CD14-positive monocyte (primary cell): ENCODE results near the gene PANX2. TPM values are rescaled to one million over a fixed set of nuclear protein-coding genes. Genes with fewer than 3 reads are reported as not detected.

Experiments
- DNase-seq, 3 donors: peaks; one replicate each; pipeline ENCODE4 v3.0.0-alpha.2; 2011 to 2022
- H2AFZ ChIP-seq: 2 replicates; pipeline ENCODE4 v1.6.0; 2012; ENCODE audit warnings: mild to moderate bottlenecking, low read depth, low read length, inconsistent platforms; ENCODE audit not compliant: insufficient read depth, poor library complexity, severe bottlenecking
- H3K27ac ChIP-seq, 2 donors: 1 replicate in 1 of 2; 2 replicates in 1 of 2; pipeline ENCODE4 v1.5.1; 2012 to 2013; ENCODE audit warnings: low read length in 2 of 2, control low read depth in 1 of 2, inconsistent platforms in 1 of 2, low read depth in 1 of 2, mild to moderate bottlenecking in 1 of 2
- H3K27me3 ChIP-seq, 2 donors: one replicate each; pipeline versions ENCODE4 v1.6.0 to v1.6.1; 2011 to 2013; ENCODE audit warnings: low read length in 2 of 2; ENCODE audit not compliant: control insufficient read depth in 2 of 2, insufficient read depth in 2 of 2
- H3K36me3 ChIP-seq, 2 donors: replicated peaks in 1 of 2; 1 replicate in 1 of 2; 2 replicates in 1 of 2; pipeline versions ENCODE4 v1.5.1 to v1.6.1; 2012 to 2013; ENCODE audit warnings: low read length in 2 of 2, control low read depth in 1 of 2, inconsistent platforms in 1 of 2, mild to moderate bottlenecking in 1 of 2; ENCODE audit not compliant: insufficient read depth in 2 of 2, control insufficient read depth in 1 of 2
- H3K4me1 ChIP-seq, 2 donors: 1 replicate in 1 of 2; 2 replicates in 1 of 2; pipeline versions ENCODE4 v1.5.1 to v1.6.1; 2012 to 2013; ENCODE audit warnings: low read length in 2 of 2, control low read depth in 1 of 2, inconsistent platforms in 1 of 2, mild to moderate bottlenecking in 1 of 2, moderate library complexity in 1 of 2; ENCODE audit not compliant: insufficient read depth in 2 of 2, control insufficient read depth in 1 of 2
- H3K4me2 ChIP-seq: replicated peaks from 2 replicates; pipeline ENCODE3; 2012; ENCODE audit warnings: low read length, moderate library complexity, mild to moderate bottlenecking; ENCODE audit not compliant: poor library complexity, severe bottlenecking; ENCODE audit errors: extremely low read depth
- H3K4me3 ChIP-seq, 3 experiments: fragments of 200-600 bp in 1 of 3; sonication (generic) in 1 of 3; replicated peaks in 1 of 3; 1 replicate in 2 of 3; 2 replicates in 1 of 3; pipeline ENCODE4 v1.5.1; 2011 to 2013; ENCODE audit warnings: low read length in 3 of 3, mild to moderate bottlenecking in 3 of 3, control low read depth in 2 of 3, low read depth in 2 of 3, inconsistent platforms in 1 of 3, moderate library complexity in 1 of 3
- H3K79me2 ChIP-seq: 2 replicates; pipeline ENCODE4 v1.6.0; 2012; ENCODE audit warnings: mild to moderate bottlenecking, control low read depth, inconsistent platforms, low read length, moderate library complexity; ENCODE audit not compliant: insufficient read depth
- H3K9ac ChIP-seq: 2 replicates; pipeline ENCODE4 v1.6.0; 2017; ENCODE audit warnings: low read length, mild to moderate bottlenecking; ENCODE audit not compliant: insufficient read depth, poor library complexity, severe bottlenecking
- H3K9me3 ChIP-seq, 2 donors: replicated peaks in 1 of 2; 1 replicate in 1 of 2; 2 replicates in 1 of 2; pipeline versions ENCODE4 v1.5.1 to v1.6.1; 2012 to 2013; ENCODE audit warnings: low read length in 2 of 2, control low read depth in 1 of 2; ENCODE audit not compliant: control insufficient read depth in 1 of 2, insufficient read depth in 1 of 2
- H4K20me1 ChIP-seq: 2 replicates; pipeline ENCODE4 v1.6.0; 2012; ENCODE audit warnings: mild to moderate bottlenecking, low read length, control low read depth, moderate library complexity; ENCODE audit not compliant: insufficient read depth
- H3K27ac Mint-ChIP-seq, 7 donors: one replicate each; pipeline ENCODE4 v1.8.0; 2020; ENCODE audit warnings: mild to moderate bottlenecking in 7 of 7, mixed read lengths in 7 of 7, moderate library complexity in 6 of 7, inconsistent platforms in 2 of 7
- H3K27me3 Mint-ChIP-seq, 3 donors: one replicate each; pipeline ENCODE4 v1.8.0; 2021 to 2022; ENCODE audit warnings: low read depth in 3 of 3, mild to moderate bottlenecking in 3 of 3, mixed read lengths in 3 of 3, moderate library complexity in 3 of 3, inconsistent platforms in 1 of 3
- H3K36me3 Mint-ChIP-seq, 2 donors: one replicate each; pipeline ENCODE4 v1.8.0; 2020; ENCODE audit warnings: mixed read lengths in 2 of 2, inconsistent platforms in 1 of 2, mild to moderate bottlenecking in 1 of 2
- H3K4me1 Mint-ChIP-seq: one replicate; pipeline ENCODE4 v1.8.0; 2020; ENCODE audit warnings: mild to moderate bottlenecking, mixed read lengths
- H3K4me3 Mint-ChIP-seq, 2 donors: one replicate each; pipeline ENCODE4 v1.8.0; 2020; ENCODE audit warnings: mild to moderate bottlenecking in 2 of 2, mixed read lengths in 2 of 2, moderate library complexity in 1 of 2
- H3K9me3 Mint-ChIP-seq, 7 donors: one replicate each; pipeline ENCODE4 v1.8.0; 2020 to 2022; ENCODE audit warnings: mixed read lengths in 7 of 7, mild to moderate bottlenecking in 6 of 7, moderate library complexity in 6 of 7, inconsistent platforms in 2 of 7
- CTCF ChIP-seq: fragments of 200-600 bp; IDR thresholded peaks from one replicate; pipeline ENCODE4 v1.8.0; 2022; ENCODE audit warnings: antibody characterized with exemption, mild to moderate bottlenecking
- WGBS: methylation state at CpG from one replicate; pipeline ENCODE4 v1.1.5; 2013; ENCODE audit warnings: missing lambda C conversion rate; ENCODE audit not compliant: insufficient coverage; 5-methylcytosine and 5-hydroxymethylcytosine counted together
- intact Hi-C, 2 donors: fragments of 100-400 bp; cut with micrococcal nuclease; formaldehyde crosslinking; loops; one replicate each; pipeline versions ENCODE4 v1.15.0 to v1.15.1; 2023
- polyA plus RNA-seq, 3 donors: library from polyadenylated mRNA; depleted of rRNA in 1 of 3; unstranded in 2 of 3; stranded (reverse) in 1 of 3; fragments of 300-500 nt in 2 of 3; fragments of >200 nt in 1 of 3; fragmentation: Illumina TruSeq in 2 of 3; gene quantifications; 1 replicate in 2 of 3; 2 replicates in 1 of 3; pipeline ENCODE4 v1.2.3, GENCODE V29; 2012 to 2021

PANX2 gene
- polyA plus RNA-seq, 3 donors, result 0.05 to 6.0 TPM; not detected in 1

- peak overlapping the region; percentile 42 to 89 (median 71) for H3K27ac Mint-ChIP-seq
- H3K4me3 Mint-ChIP-seq, result peak overlapping the region; percentile 74 to 85
- peaks cover 50 to 58% of the 10 kb centered on the region in 2 donors for H3K36me3 Mint-ChIP-seq
- Histone ChIP-seq H3K79me2 (peaks cover 44% of the 10 kb centered on the region), H3K27me3 (no peaks in the 10 kb centered on the region), H3K4me2 (peak overlapping the region; percentile 87), H3K36me3 (peaks cover 37 to 54% of the 10 kb centered on the region in 2 donors), H3K9ac (peak overlapping the region; percentile 88), H3K4me3 (peak overlapping the region in 1 of 3 experiments; percentile 82), H4K20me1 (peaks cover 38% of the 10 kb centered on the region), H2AFZ (no peak overlapping the region), H3K4me1 (peaks cover 31 to 43% of the 10 kb centered on the region in 2 donors), H3K27ac (no peak overlapping the region), H3K9me3 (no peaks in the 10 kb centered on the region)
- no peak for TF ChIP-seq CTCF
- DNase-seq, result no peak
- intact Hi-C loops, result no loop called here
- H3K9me3 Mint-ChIP-seq, result peaks cover 0 to 3% (median 0%) of the 10 kb centered on the region in 7 donors
- H3K27me3 Mint-ChIP-seq, result peaks cover 0 to 3% (median 2%) of the 10 kb centered on the region in 3 donors
- WGBS, result 84% methylated on average over 17 of the region's 18 CpGs
- peaks cover 30% of the 10 kb centered on the region for H3K4me1 Mint-ChIP-seq
These were observed 28.8 kb downstream of the PANX2 start for GRCh38 chr22:50199251-50199721.

GRCh38 chr22:50199829-50200460 lies 29.4 kb downstream of the PANX2 start:
- Histone ChIP-seq H3K4me2 (peak overlapping the region; percentile 87), H3K36me3 (peaks cover 31 to 47% of the 10 kb centered on the region in 2 donors), H3K4me3 (peak overlapping the region; percentile 42 to 82 (median 59)), H2AFZ (no peak overlapping the region), H3K79me2 (peaks cover 41% of the 10 kb centered on the region), H3K27me3 (no peaks in the 10 kb centered on the region), H3K9ac (peak overlapping the region; percentile 88), H3K9me3 (no peaks in the 10 kb centered on the region), H4K20me1 (peaks cover 38% of the 10 kb centered on the region), H3K27ac (peak overlapping the region in 1 of 2 donors; percentile 82), H3K4me1 (peaks cover 38 to 50% of the 10 kb centered on the region in 2 donors)
- Mint-ChIP-seq H3K4me1 (peaks cover 36% of the 10 kb centered on the region), H3K27me3 (peaks cover 0 to 3% (median 2%) of the 10 kb centered on the region in 3 donors), H3K4me3 (peak overlapping the region; percentile 74 to 85), H3K9me3 (peaks cover 0 to 3% (median 0%) of the 10 kb centered on the region in 7 donors), H3K27ac (peak overlapping the region; percentile 42 to 89 (median 86)), H3K36me3 (peaks cover 47 to 51% of the 10 kb centered on the region in 2 donors)
- TF ChIP-seq CTCF, result no peak
- 0% methylated on average over 18 of the region's 34 CpGs for WGBS
- DNase-seq, result no peak
- intact Hi-C loops, result loop anchor here (1.0 to 10.0 kb wide), 4 partner anchors 9 to 275 kb away; partner anchors contain the start of gene TRABD (in 2 of the 2)
